ENCODE results near the gene OXTR.

Gene OXTR

GRCh38 chr3:8769088-8769822 is at the start of gene OXTR:
OXTR (minus strand) TSS chr3:8769613; CDS start chr3:8768187, 1,426 bp downstream.
- Mint-ChIP-seq H3K27ac (no peak within 1 kb of the TSS), H3K9me3 (no peaks in the 10 kb centered on the region), H3K4me3 (peak within 1 kb of the TSS; percentile 77), H3K36me3 (ENCODE audit: low read depth) (no peaks in the 10 kb centered on the region), H3K4me1 (peaks cover 16% of the 10 kb centered on the region), H3K27me3 (ENCODE audit: low read depth, poor library complexity) (peaks cover 66% of the 10 kb centered on the region)
- peak; percentile 100 for TF ChIP-seq CTCF (IDR thresholded peaks at IDR 0.05)
- peak; percentile 91 for DNase-seq

GRCh38 chr3:8817486-8817885 is 48.1 kb upstream of the OXTR start:
- no peak overlapping the region for H3K4me3 Mint-ChIP-seq
- H3K9me3 Mint-ChIP-seq = peaks cover 49% of the 10 kb centered on the region
- no peak overlapping the region for H3K27ac Mint-ChIP-seq
- peaks cover 30% of the 10 kb centered on the region for H3K36me3 Mint-ChIP-seq (ENCODE audit: low read depth)
- H3K4me1 Mint-ChIP-seq = no peaks in the 10 kb centered on the region
- no peaks in the 10 kb centered on the region for H3K27me3 Mint-ChIP-seq (ENCODE audit: low read depth, poor library complexity)
- no peak for TF ChIP-seq CTCF (IDR thresholded peaks at IDR 0.05)
- DNase-seq = no peak

- no peak overlapping the region for H3K4me3 Mint-ChIP-seq
- no peak for DNase-seq
- peaks cover 4% of the 10 kb centered on the region for H3K27me3 Mint-ChIP-seq (ENCODE audit: low read depth, poor library complexity)
- H3K27ac Mint-ChIP-seq = no peak overlapping the region
- no peak for TF ChIP-seq CTCF (IDR thresholded peaks at IDR 0.05)
- H3K9me3 Mint-ChIP-seq = peaks cover 44% of the 10 kb centered on the region
- peaks cover 26% of the 10 kb centered on the region for H3K36me3 Mint-ChIP-seq (ENCODE audit: low read depth)
- H3K4me1 Mint-ChIP-seq = no peaks in the 10 kb centered on the region
Observed at GRCh38 chr3:8816106-8816505, 46.7 kb upstream of the OXTR start.

GRCh38 chr3:8813411-8813810 is 44.0 kb upstream of the OXTR start:
- DNase-seq = no peak
- no peak for TF ChIP-seq CTCF (IDR thresholded peaks at IDR 0.05)
- Mint-ChIP-seq H3K4me1 (peaks cover 6% of the 10 kb centered on the region), H3K27ac (no peak overlapping the region), H3K36me3 (ENCODE audit: low read depth) (peaks cover 14% of the 10 kb centered on the region), H3K4me3 (no peak overlapping the region), H3K9me3 (peaks cover 21% of the 10 kb centered on the region), H3K27me3 (ENCODE audit: low read depth, poor library complexity) (peaks cover 4% of the 10 kb centered on the region)

- Mint-ChIP-seq H3K27me3 (ENCODE audit: low read depth, poor library complexity) (peaks cover 9% of the 10 kb centered on the region), H3K4me1 (peaks cover 6% of the 10 kb centered on the region), H3K27ac (no peak overlapping the region), H3K9me3 (peaks cover 4% of the 10 kb centered on the region), H3K4me3 (no peak overlapping the region), H3K36me3 (ENCODE audit: low read depth) (peaks cover 2% of the 10 kb centered on the region)
- TF ChIP-seq CTCF (IDR thresholded peaks at IDR 0.05) = no peak
- no peak for DNase-seq
Observed at GRCh38 chr3:8810561-8810960, 41.1 kb upstream of the OXTR start.

- no peaks in the 10 kb centered on the region for H3K36me3 Mint-ChIP-seq (ENCODE audit: low read depth)
Observed at GRCh38 chr3:8805774-8806173, 36.4 kb upstream of the OXTR start.

More at GRCh38 chr3:8805774-8806173, 36.4 kb upstream of the OXTR start:
- Mint-ChIP-seq H3K4me1 (peaks cover 6% of the 10 kb centered on the region), H3K4me3 (no peak overlapping the region), H3K27ac (no peak overlapping the region), H3K9me3 (peaks cover 4% of the 10 kb centered on the region), H3K27me3 (ENCODE audit: low read depth, poor library complexity) (peaks cover 6% of the 10 kb centered on the region)
- TF ChIP-seq CTCF (IDR thresholded peaks at IDR 0.05) = no peak
- DNase-seq = no peak

All from nephron progenitor cell (in vitro differentiated cells).